NB4 (cell line): ENCODE data around the gene SCLY.

Experiments
- CTCF ChIP-seq: IDR thresholded peaks from one replicate; pipeline ENCODE4 v1.5.1; 2012; ENCODE audit warnings: low read depth, low read length
- MYC ChIP-seq: IDR thresholded peaks from 2 replicates; pipeline ENCODE4 v1.6.1; 2011; ENCODE audit warnings: low read depth, low read length
- POLR2A ChIP-seq: IDR thresholded peaks from 2 replicates; pipeline ENCODE4 v1.6.1; 2011; ENCODE audit warnings: mild to moderate bottlenecking; ENCODE audit not compliant: insufficient read length; ENCODE audit errors: extremely low read depth

DNA sequence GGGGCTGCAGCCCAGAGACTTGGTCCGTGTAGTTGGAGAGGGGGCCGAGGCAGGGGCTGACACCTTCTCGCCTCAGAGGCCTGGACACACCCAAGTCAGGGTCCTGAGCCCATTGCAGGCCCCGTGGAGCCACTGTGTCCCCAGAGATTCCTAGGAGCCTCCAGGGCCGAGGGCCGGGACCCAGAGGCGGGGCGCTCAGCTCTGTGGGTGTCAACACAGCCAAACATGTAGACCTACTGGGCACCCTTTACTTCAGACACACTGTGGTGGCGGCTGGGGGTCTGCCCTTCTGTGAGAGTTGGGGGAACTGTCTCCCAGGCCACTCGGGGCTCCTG lies 38.9 kb downstream of the SCLY start:
- TF ChIP-seq POLR2A (no peak), CTCF (no peak), MYC (no peak)
